ENCODE data around the gene OR5AN1.

OR5AN1 gene

DNA sequence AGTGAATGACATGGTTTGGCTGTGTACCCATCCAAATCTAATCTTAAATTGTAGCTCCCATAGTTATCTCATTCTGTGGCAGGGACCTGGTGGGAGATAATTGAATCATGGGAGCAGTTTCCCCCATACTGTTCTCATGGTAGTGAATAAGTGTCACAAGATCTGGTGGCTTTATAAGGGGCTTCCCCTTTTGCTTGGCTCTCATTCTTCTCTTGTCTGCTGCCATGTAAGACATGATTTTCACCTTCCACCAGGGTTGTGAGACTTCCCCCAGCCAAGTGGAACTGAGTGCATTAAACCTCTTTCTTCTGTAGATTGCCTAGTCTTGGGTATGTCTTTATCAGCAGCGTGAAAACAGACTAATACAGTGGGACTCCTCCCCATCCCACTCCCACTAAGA lies 56.4 kb downstream of the OR5AN1 start:
- POLR2A ChIA-PET, result no interaction called here
- no peak overlapping the region for H3K4me3 ChIP-seq (ENCODE audit: low read depth, low read length)
- no peak for TF ChIP-seq TCF7L2 (IDR thresholded peaks at IDR 0.05; ENCODE audit: borderline replicate concordance, low read depth, low read length)
- TF ChIP-seq, protein P1, sequence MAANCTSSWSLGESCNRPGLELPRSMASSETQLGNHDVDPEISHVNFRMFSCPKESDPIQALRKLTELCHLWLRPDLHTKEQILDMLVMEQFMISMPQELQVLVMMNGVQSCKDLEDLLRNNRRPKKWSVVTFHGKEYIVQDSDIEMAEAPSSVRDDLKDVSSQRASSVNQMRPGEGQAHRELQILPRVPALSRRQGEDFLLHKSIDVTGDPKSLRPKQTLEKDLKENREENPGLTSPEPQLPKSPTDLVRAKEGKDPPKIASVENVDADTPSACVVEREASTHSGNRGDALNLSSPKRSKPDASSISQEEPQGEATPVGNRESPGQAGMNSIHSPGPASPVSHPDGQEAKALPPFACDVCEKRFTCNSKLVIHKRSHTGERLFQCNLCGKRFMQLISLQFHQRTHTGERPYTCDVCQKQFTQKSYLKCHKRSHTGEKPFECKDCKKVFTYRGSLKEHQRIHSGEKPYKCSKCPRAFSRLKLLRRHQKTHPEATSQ (tag by site-specific recombination; IDR thresholded peaks at IDR 0.05), result no peak
- TF ChIP-seq SCRT1 (tag by site-specific recombination; IDR thresholded peaks at IDR 0.05; ENCODE audit: borderline replicate concordance), result no peak
- TF ChIP-seq ZNF416 (tag by site-specific recombination; IDR thresholded peaks at IDR 0.05), result no peak
- TF ChIP-seq ZNF311 (tag by site-specific recombination; IDR thresholded peaks at IDR 0.05; ENCODE audit: borderline replicate concordance), result no peak
- TF ChIP-seq ZNF37A (tag by site-specific recombination; IDR thresholded peaks at IDR 0.05), result no peak
- TF ChIP-seq, protein P2, sequence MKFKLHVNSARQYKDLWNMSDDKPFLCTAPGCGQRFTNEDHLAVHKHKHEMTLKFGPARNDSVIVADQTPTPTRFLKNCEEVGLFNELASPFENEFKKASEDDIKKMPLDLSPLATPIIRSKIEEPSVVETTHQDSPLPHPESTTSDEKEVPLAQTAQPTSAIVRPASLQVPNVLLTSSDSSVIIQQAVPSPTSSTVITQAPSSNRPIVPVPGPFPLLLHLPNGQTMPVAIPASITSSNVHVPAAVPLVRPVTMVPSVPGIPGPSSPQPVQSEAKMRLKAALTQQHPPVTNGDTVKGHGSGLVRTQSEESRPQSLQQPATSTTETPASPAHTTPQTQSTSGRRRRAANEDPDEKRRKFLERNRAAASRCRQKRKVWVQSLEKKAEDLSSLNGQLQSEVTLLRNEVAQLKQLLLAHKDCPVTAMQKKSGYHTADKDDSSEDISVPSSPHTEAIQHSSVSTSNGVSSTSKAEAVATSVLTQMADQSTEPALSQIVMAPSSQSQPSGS (tag by site-specific recombination; IDR thresholded peaks at IDR 0.05; ENCODE audit: low read depth), result no peak
- no peak for TF ChIP-seq ZNF23 (tag by site-specific recombination; IDR thresholded peaks at IDR 0.05; ENCODE audit: borderline replicate concordance)
- no peak for TF ChIP-seq ZNF664 (tag by site-specific recombination; IDR thresholded peaks at IDR 0.05)
- TF ChIP-seq, protein P3, sequence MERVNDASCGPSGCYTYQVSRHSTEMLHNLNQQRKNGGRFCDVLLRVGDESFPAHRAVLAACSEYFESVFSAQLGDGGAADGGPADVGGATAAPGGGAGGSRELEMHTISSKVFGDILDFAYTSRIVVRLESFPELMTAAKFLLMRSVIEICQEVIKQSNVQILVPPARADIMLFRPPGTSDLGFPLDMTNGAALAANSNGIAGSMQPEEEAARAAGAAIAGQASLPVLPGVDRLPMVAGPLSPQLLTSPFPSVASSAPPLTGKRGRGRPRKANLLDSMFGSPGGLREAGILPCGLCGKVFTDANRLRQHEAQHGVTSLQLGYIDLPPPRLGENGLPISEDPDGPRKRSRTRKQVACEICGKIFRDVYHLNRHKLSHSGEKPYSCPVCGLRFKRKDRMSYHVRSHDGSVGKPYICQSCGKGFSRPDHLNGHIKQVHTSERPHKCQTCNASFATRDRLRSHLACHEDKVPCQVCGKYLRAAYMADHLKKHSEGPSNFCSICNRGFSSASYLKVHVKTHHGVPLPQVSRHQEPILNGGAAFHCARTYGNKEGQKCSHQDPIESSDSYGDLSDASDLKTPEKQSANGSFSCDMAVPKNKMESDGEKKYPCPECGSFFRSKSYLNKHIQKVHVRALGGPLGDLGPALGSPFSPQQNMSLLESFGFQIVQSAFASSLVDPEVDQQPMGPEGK (tag by site-specific recombination; IDR thresholded peaks at IDR 0.05), result no peak
- no peak for TF ChIP-seq ZNF155 (tag by site-specific recombination; IDR thresholded peaks at IDR 0.05)
- no peak for TF ChIP-seq ZNF792 (tag by site-specific recombination; IDR thresholded peaks at IDR 0.05)
- no peak for TF ChIP-seq ZIC2 (tag by site-specific recombination; IDR thresholded peaks at IDR 0.05)
- no peak for TF ChIP-seq ZNF600 (tag by site-specific recombination; IDR thresholded peaks at IDR 0.05)
- TF ChIP-seq ZFP37 (tag by site-specific recombination; IDR thresholded peaks at IDR 0.05), result no peak
- no peak for TF ChIP-seq MYNN (tag by site-specific recombination; IDR thresholded peaks at IDR 0.05; ENCODE audit: borderline replicate concordance)
- no peak for TF ChIP-seq ZBTB7A (tag by site-specific recombination; IDR thresholded peaks at IDR 0.05; ENCODE audit: low read depth)
- no peak for TF ChIP-seq ZNF658 (tag by site-specific recombination; IDR thresholded peaks at IDR 0.05)
- no peaks in the 10 kb centered on the region for H3K4me1 ChIP-seq (ENCODE audit: control insufficient read depth, insufficient read depth, low read length)
- no peak overlapping the region for H3K27ac ChIP-seq (ENCODE audit: extremely low read depth, low read depth, low read length)
- CTCF ChIA-PET, result interaction anchor here (1.9 kb wide), 1 partner anchor 15 kb away, joined by 4 read pairs; no protein-coding TSS in a partner anchor
- no peaks in the 10 kb centered on the region for H3K36me3 ChIP-seq (ENCODE audit: control insufficient read depth in 2 of 2, insufficient read depth in 1 of 2, low read length in 2 of 2)
- no peaks in the 10 kb centered on the region for H3K9me3 ChIP-seq (ENCODE audit: control insufficient read depth, insufficient read depth, low read depth, low read length)

DNA sequence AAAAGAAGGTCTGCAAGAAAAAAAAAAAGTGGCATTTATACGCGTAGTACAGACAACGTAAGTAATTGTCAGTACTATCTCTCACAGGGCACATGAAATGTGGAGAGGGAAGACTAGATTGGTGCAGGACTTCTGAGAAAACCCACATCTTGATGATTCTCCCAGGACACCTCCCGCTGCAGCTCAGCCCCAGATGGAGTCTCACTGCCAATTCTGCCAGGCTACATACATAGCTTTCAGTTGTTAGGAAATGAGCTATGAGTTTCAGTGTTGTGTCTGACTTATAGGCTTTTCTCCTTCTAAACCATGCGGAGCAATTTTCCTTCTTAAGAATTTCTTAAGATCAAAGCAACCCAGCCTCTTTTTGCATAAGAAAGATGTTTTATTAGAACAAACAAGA lies 57.9 kb downstream of the OR5AN1 start:
- Histone ChIP-seq H3K9me3 (ENCODE audit: control insufficient read depth, insufficient read depth, low read depth, low read length) (no peaks in the 10 kb centered on the region), H3K4me1 (ENCODE audit: control insufficient read depth, insufficient read depth, low read length) (no peaks in the 10 kb centered on the region), H3K36me3 (ENCODE audit: control insufficient read depth in 2 of 2, insufficient read depth in 1 of 2, low read length in 2 of 2) (no peaks in the 10 kb centered on the region), H3K27ac (ENCODE audit: extremely low read depth, low read depth, low read length) (no peak overlapping the region), H3K4me3 (ENCODE audit: low read depth, low read length) (no peak overlapping the region)
- ChIA-PET POLR2A (no interaction called here), CTCF (no interaction called here)
- no peak for TF ChIP-seq ZSCAN16 (tag by site-specific recombination; IDR thresholded peaks at IDR 0.05)
- TF ChIP-seq, protein P4, sequence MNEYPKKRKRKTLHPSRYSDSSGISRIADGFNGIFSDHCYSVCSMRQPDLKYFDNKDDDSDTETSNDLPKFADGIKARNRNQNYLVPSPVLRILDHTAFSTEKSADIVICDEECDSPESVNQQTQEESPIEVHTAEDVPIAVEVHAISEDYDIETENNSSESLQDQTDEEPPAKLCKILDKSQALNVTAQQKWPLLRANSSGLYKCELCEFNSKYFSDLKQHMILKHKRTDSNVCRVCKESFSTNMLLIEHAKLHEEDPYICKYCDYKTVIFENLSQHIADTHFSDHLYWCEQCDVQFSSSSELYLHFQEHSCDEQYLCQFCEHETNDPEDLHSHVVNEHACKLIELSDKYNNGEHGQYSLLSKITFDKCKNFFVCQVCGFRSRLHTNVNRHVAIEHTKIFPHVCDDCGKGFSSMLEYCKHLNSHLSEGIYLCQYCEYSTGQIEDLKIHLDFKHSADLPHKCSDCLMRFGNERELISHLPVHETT (tag by site-specific recombination; IDR thresholded peaks at IDR 0.05), result no peak
- no peak for TF ChIP-seq ZNF571 (tag by site-specific recombination; IDR thresholded peaks at IDR 0.05)
- no peak for TF ChIP-seq ZNF19 (tag by site-specific recombination; IDR thresholded peaks at IDR 0.05; ENCODE audit: low read depth)
- TF ChIP-seq ZNF24 (tag by site-specific recombination; IDR thresholded peaks at IDR 0.05), result no peak
- TF ChIP-seq ZNF664 (tag by site-specific recombination; IDR thresholded peaks at IDR 0.05), result no peak
